Body of pancreas (tissue), 4 donors: Measurements from ENCODE around the gene ACSM2B.

Experiments
- CTCF ChIP-seq, 7 experiments: fragments of 450-650 bp in 4 of 7; fragments of 200-600 bp in 3 of 7; sonication (generic) in 3 of 7; IDR thresholded peaks; one replicate each; pipeline ENCODE4 v1.5.1; 2016 to 2019; ENCODE audit warnings: antibody characterized with exemption in 7 of 7
- POLR2A ChIP-seq, 3 donors: fragments of 450-650 bp; IDR thresholded peaks; one replicate each; pipeline ENCODE4 v1.6.1; 2016; ENCODE audit warnings: antibody characterized with exemption in 3 of 3, mild to moderate bottlenecking in 2 of 3

GRCh38 chr16:20611975-20612481 is 35.9 kb upstream of the ACSM2B start:
- TF ChIP-seq CTCF (IDR thresholded peaks at IDR 0.05) (no peak), POLR2A (IDR thresholded peaks at IDR 0.05) (peak in 2 of 3 donors; percentile 34 to 36)
